ENCODE results near the gene TLNRD1. TPM values are rescaled to one million over a fixed set of nuclear protein-coding genes. Genes with fewer than 3 reads are reported as not detected.
A peak's percentile ranks its signal among the peaks of the same experiment; 100 is the strongest.

The TLNRD1 gene
- total RNA-seq, 1 donor from 2014 or later = 18.7 TPM

DNA sequence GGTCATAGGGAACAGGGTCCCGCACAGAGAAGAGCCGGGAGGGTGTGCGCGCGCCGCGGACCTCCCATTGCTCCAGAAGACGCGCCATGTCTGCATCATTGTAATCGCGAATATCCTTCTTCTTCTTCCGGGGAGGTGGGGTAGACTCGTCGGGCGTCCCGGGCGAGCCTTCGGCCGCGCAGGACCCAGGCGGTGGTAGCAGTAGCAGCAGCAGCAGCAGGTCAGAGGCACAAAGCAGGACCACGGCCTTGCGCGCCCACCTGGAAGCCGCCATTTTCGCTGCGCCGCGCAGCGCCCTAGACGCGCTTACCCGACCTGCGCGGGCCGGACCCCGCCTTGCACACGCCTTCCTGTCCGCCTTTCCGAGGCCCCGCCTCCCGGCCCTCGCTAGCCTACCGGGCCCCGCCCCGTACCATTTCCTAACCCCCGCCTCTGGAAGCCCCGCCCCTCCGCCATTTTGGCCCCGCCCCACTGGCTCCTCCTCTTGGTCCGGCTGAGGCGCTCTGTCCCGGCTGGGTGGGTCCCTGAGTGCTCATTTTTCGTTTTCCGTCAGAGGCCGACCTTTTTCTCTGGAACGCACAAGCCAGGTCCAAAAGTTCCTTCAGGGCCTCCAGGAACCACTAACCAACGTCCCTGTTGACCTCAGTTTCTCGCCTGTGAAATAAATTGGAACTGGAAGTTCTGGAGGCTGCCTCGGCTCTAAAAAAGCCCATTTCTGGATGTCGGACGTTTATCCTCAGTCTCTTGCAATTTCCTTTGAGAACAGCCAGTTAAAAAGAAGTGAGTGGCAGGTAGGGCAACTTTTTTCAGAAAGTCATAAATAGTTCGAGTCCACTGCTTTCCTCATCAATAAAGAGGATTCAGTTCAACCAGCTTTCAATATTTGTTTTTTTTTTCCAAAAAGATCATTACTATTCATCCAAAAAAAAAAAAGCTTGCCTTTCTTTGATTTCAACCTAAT lies 10.9 kb upstream of the TLNRD1 start, which contains the start of gene MESD:
TSS of gene MESD (minus strand) at position 302 of the 961 bp plus-strand sequence. CDS start at position 274, 28 bp downstream.
- H3K9me3 Mint-ChIP-seq (ENCODE audit: low read depth) = no peaks in the 10 kb centered on the region
- H3K4me3 Mint-ChIP-seq (ENCODE audit: unreplicated experiment) = peak within 1 kb of the TSS; percentile 93
- H3K36me3 Mint-ChIP-seq (ENCODE audit: low read depth) = no peaks in the 10 kb centered on the region
- peak within 1 kb of the TSS; percentile 91 for H3K27ac Mint-ChIP-seq (ENCODE audit: unreplicated experiment)
- peak; percentile 98 for DNase-seq (ENCODE audit: low spot score)
- TF ChIP-seq, protein P1, sequence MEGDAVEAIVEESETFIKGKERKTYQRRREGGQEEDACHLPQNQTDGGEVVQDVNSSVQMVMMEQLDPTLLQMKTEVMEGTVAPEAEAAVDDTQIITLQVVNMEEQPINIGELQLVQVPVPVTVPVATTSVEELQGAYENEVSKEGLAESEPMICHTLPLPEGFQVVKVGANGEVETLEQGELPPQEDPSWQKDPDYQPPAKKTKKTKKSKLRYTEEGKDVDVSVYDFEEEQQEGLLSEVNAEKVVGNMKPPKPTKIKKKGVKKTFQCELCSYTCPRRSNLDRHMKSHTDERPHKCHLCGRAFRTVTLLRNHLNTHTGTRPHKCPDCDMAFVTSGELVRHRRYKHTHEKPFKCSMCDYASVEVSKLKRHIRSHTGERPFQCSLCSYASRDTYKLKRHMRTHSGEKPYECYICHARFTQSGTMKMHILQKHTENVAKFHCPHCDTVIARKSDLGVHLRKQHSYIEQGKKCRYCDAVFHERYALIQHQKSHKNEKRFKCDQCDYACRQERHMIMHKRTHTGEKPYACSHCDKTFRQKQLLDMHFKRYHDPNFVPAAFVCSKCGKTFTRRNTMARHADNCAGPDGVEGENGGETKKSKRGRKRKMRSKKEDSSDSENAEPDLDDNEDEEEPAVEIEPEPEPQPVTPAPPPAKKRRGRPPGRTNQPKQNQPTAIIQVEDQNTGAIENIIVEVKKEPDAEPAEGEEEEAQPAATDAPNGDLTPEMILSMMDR (IDR thresholded peaks at IDR 0.05) = no peak
- peaks cover 48% of the 10 kb centered on the region for H3K4me1 Mint-ChIP-seq (ENCODE audit: low read depth)
- H3K27me3 Mint-ChIP-seq (ENCODE audit: low read depth) = no peaks in the 10 kb centered on the region

DNA sequence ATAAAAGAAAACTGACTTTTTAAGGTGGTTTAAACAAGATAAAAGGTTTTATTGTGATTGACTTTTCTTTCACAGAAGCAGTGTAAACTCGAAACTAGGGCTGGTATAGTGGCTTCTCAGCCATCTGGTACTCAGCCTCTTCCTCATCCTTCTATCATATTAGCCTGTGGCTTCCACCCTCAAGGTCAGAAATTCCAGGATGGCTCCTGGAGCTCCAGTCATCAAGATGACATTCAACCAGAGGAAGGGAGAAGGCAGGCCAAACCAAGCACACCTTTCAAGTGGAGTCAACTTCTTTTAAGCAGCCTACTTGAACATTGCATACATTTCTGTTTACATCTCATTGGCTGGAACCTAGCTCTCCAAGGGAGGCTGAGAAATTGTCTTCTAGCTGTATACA lies 9.8 kb upstream of the TLNRD1 start:
- DNase-seq (ENCODE audit: low spot score) = no peak
- Mint-ChIP-seq H3K36me3 (ENCODE audit: low read depth) (no peaks in the 10 kb centered on the region), H3K27ac (ENCODE audit: unreplicated experiment) (no peak overlapping the region), H3K4me3 (ENCODE audit: unreplicated experiment) (no peak overlapping the region), H3K27me3 (ENCODE audit: low read depth) (no peaks in the 10 kb centered on the region), H3K9me3 (ENCODE audit: low read depth) (no peaks in the 10 kb centered on the region), H3K4me1 (ENCODE audit: low read depth) (peaks cover 41% of the 10 kb centered on the region)
- TF ChIP-seq, protein P1 (IDR thresholded peaks at IDR 0.05) = no peak

DNA sequence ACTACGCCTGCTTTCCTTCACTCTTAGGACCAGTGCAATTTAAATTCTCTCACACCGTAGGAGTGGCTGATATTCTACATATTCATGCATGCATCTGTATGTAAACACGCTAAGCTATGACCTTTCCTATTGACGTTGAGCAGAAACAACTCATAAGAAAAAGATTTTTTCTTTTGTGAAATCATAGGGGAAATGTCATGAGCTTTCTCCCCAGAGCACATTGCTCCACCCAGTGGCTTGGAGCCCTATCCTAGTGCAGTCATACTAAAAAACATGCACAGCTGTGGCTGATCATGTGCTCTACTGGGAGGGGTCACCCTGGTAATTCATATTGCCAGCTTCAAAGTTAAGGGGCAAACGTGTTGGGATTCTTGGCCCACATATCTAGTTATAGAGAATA lies 9.3 kb upstream of the TLNRD1 start:
- DNase-seq (ENCODE audit: low spot score) = no peak

DNA sequence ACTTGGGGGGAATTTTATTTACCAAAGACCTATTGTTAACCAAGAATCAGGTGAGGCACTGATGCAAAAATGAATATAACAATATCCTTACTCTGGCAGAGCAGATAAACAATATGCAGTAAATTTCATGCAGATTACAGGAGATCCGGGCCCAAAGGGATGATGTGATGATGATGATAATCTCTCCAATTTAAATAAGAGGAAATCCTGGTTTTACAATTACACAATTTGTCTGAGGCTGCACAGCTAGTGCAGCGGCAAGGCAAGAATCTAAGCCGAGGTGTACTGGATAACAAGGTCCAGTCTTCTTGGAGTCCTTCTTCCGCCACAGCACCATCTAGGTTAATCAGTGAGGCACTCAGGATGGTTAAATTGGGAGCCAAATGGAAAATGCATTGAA lies 8.7 kb upstream of the TLNRD1 start:
- TF ChIP-seq, protein P1 (IDR thresholded peaks at IDR 0.05) = no peak
- DNase-seq (ENCODE audit: low spot score) = no peak
- no peaks in the 10 kb centered on the region for H3K27me3 Mint-ChIP-seq (ENCODE audit: low read depth)
- H3K4me1 Mint-ChIP-seq (ENCODE audit: low read depth) = peaks cover 32% of the 10 kb centered on the region
- H3K9me3 Mint-ChIP-seq (ENCODE audit: low read depth) = no peaks in the 10 kb centered on the region
- H3K27ac Mint-ChIP-seq (ENCODE audit: unreplicated experiment) = no peak overlapping the region
- H3K36me3 Mint-ChIP-seq (ENCODE audit: low read depth) = no peaks in the 10 kb centered on the region
- H3K4me3 Mint-ChIP-seq (ENCODE audit: unreplicated experiment) = no peak overlapping the region

More for the DNA sequence above, 9.3 kb upstream of the TLNRD1 start:
- Mint-ChIP-seq H3K27me3 (ENCODE audit: low read depth) (no peaks in the 10 kb centered on the region), H3K36me3 (ENCODE audit: low read depth) (no peaks in the 10 kb centered on the region), H3K9me3 (ENCODE audit: low read depth) (no peaks in the 10 kb centered on the region), H3K27ac (ENCODE audit: unreplicated experiment) (no peak overlapping the region), H3K4me1 (ENCODE audit: low read depth) (peaks cover 38% of the 10 kb centered on the region), H3K4me3 (ENCODE audit: unreplicated experiment) (no peak overlapping the region)
- TF ChIP-seq, protein P1 (IDR thresholded peaks at IDR 0.05) = no peak

DNA sequence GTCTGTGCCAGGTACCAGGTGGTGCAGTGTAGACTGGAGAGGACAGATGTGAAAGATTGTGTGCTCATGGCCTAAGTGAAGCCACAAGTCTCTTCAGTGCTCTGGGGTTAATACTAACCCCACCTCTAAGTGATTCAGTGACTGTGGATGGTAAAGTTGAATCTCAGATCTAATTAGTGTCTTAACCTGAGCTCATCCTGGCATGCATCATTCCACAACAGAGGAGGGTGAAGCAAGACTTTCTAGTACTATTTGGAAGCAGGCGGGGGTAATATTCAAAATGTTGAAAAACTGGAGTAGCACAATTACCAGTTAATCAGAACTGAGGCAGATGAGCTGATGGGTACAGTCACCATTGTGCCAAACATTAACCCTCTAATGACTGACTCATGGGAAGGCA lies 8.3 kb upstream of the TLNRD1 start:
- Mint-ChIP-seq H3K4me3 (ENCODE audit: unreplicated experiment) (no peak overlapping the region), H3K9me3 (ENCODE audit: low read depth) (no peaks in the 10 kb centered on the region), H3K27ac (ENCODE audit: unreplicated experiment) (no peak overlapping the region), H3K27me3 (ENCODE audit: low read depth) (no peaks in the 10 kb centered on the region), H3K4me1 (ENCODE audit: low read depth) (peaks cover 30% of the 10 kb centered on the region), H3K36me3 (ENCODE audit: low read depth) (no peaks in the 10 kb centered on the region)
- DNase-seq (ENCODE audit: low spot score) = no peak
- TF ChIP-seq, protein P1 (IDR thresholded peaks at IDR 0.05) = no peak

Measured in chondrocyte (in vitro differentiated cells).